ENCODE measurements around the gene LRRC7. TPM values are rescaled to one million over a fixed set of nuclear protein-coding genes. Genes with fewer than 3 reads are reported as not detected.

Gene LRRC7
- total and polyA plus RNA-seq, 2 of the 8 experiments (the other 6 are each of a cell fraction or from before 2014, with no cell fraction given), result 0.03 to 0.17 TPM

DNA sequence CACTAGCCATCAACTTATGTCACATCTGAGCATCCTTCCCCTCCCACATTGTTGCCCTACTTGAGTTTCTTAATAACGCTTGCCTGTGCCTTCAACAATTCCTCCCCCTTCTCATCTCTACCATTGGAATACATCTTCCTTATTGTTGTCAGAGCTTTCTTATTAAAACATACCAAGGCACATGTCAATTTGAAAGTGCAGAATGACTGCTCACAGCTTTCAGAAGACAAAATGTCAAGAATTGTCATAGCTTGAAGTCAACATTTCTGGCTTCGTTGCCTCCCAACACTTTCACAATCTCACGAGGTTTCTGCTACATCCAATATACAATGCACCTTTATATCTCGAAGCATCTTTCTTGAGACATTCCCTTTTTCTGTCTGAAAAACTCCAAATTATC is 279.9 kb downstream of the LRRC7 start:
- H3K4me3 ChIP-seq (ENCODE audit: extremely low read depth in 1 of 4, insufficient read depth in 2 of 4, low read depth in 3 of 4, low read length in 4 of 4), result no peak overlapping the region
- H3K4ac ChIP-seq (replicated peaks; ENCODE audit: insufficient read length, low read depth, low read length), result no peak overlapping the region
- FAIRE-seq, result no peak
- no peak overlapping the region for H4K91ac ChIP-seq (replicated peaks; ENCODE audit: insufficient read length, low read length)
- H4K8ac ChIP-seq (ENCODE audit: extremely low read depth, insufficient read depth, low read length), result no peak overlapping the region
- H3K27me3 ChIP-seq (replicated peaks in 1 of 4; ENCODE audit: control insufficient read depth in 3 of 4, extremely low read depth in 1 of 4, insufficient read depth in 3 of 4, low read length in 3 of 4), result no peaks in the 10 kb centered on the region
- H2AK5ac ChIP-seq (ENCODE audit: low read depth, low read length), result no peak overlapping the region
- no peak overlapping the region for H3K4me2 ChIP-seq (ENCODE audit: insufficient read depth in 1 of 2, low read depth in 2 of 2, low read length in 2 of 2)
- H4K5ac ChIP-seq (ENCODE audit: insufficient read length, low read depth, low read length), result no peak overlapping the region
- no peak overlapping the region for H2BK120ac ChIP-seq (replicated peaks; ENCODE audit: low read depth, low read length)
- no peaks in the 10 kb centered on the region for H3K79me1 ChIP-seq (ENCODE audit: low read depth, low read length)
- no peaks in the 10 kb centered on the region for H4K20me1 ChIP-seq (replicated peaks in 1 of 2; ENCODE audit: control insufficient read depth in 1 of 2, insufficient read depth in 2 of 2, low read length in 2 of 2)
- H3K18ac ChIP-seq (ENCODE audit: extremely low read depth, low read length), result no peak overlapping the region
- no peak overlapping the region for H2BK12ac ChIP-seq (ENCODE audit: low read depth, low read length)
- TF ChIP-seq SAP30 (IDR thresholded peaks at IDR 0.05; ENCODE audit: insufficient read depth, insufficient replicate concordance, low read length) (no peak), BCL11A (IDR thresholded peaks at IDR 0.05; ENCODE audit: low read depth in 2 of 2, low read length in 2 of 2) (no peak), HDAC2 (IDR thresholded peaks at IDR 0.05; ENCODE audit: borderline replicate concordance in 1 of 2, low read depth in 2 of 2, low read length in 2 of 2) (no peak)
- TF ChIP-seq, protein P1, sequence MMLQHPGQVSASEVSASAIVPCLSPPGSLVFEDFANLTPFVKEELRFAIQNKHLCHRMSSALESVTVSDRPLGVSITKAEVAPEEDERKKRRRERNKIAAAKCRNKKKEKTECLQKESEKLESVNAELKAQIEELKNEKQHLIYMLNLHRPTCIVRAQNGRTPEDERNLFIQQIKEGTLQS (IDR thresholded peaks at IDR 0.05; ENCODE audit: insufficient read depth, low read depth, low read length), result no peak
- H2BK5ac ChIP-seq (ENCODE audit: low read depth, low read length), result no peak overlapping the region
- ChIA-PET POLR2A (ENCODE audit: partially characterized antibody) (no interaction called here), CTCF (ENCODE audit: partially characterized antibody) (interaction anchor here (1.0 kb wide), 1 partner anchor 1098 kb away, joined by 3 read pairs; no protein-coding TSS in a partner anchor)
- no peak overlapping the region for H3K9ac ChIP-seq (replicated peaks in 1 of 4; ENCODE audit: extremely low read depth in 1 of 4, low read depth in 3 of 4, low read length in 3 of 4)
- no peaks in the 10 kb centered on the region; a peak in 1 of 7 replicates for H3K4me1 ChIP-seq (replicated peaks in 1 of 4; ENCODE audit: control insufficient read depth in 3 of 4, insufficient read depth in 4 of 4, low read length in 3 of 4)
- no peak overlapping the region for H3K56ac ChIP-seq (replicated peaks; ENCODE audit: insufficient read length, low read depth, low read length)
- H2BK15ac ChIP-seq (ENCODE audit: low read length), result no peak overlapping the region
- H3K27ac ChIP-seq (ENCODE audit: low read depth, low read length), result no peak overlapping the region
- no peaks in the 10 kb centered on the region for H3K79me2 ChIP-seq (ENCODE audit: control insufficient read depth in 1 of 2, insufficient read depth in 2 of 2, low read length in 2 of 2)
- no peak overlapping the region for H2BK20ac ChIP-seq (ENCODE audit: low read length)
- DNase-seq (ENCODE audit: low read depth in 1 of 2, low spot score in 2 of 2), result no peak
- H3K23ac ChIP-seq (ENCODE audit: insufficient read length), result no peak overlapping the region
- no peaks in the 10 kb centered on the region for H3K9me3 ChIP-seq (ENCODE audit: insufficient read depth in 2 of 2, low read depth in 1 of 2, low read length in 1 of 2)
- H3K14ac ChIP-seq (ENCODE audit: insufficient read length), result no peak overlapping the region
- 84% methylated on average over 4 of the region's 4 CpGs; no CpG with 5 or more reads in 1 of the 2 experiments for WGBS, 2 experiments (ENCODE audit: extremely low coverage in 1 of 2, insufficient coverage in 1 of 2, insufficient read length in 1 of 2, insufficient replicate concordance in 2 of 2, low coverage in 1 of 2, low lambda C conversion rate in 2 of 2, missing lambda C conversion rate in 1 of 2)
- no peaks in the 10 kb centered on the region for H3K23me2 ChIP-seq (ENCODE audit: low read depth, low read length)
- H2AFZ ChIP-seq (ENCODE audit: low read length), result no peak overlapping the region
- H3K36me3 ChIP-seq (ENCODE audit: control insufficient read depth in 2 of 4, insufficient read depth in 4 of 4, low read length in 3 of 4), result no peaks in the 10 kb centered on the region
